Activated T-cell treated with anti-CD3 and anti-CD28 coated beads, Interleukin-2, amount 50 U/mL, for 48 hours (primary cell): ENCODE results near the gene PTMA.

Source experiments
- DNase-seq, 2 experiments: peaks; one replicate each; pipeline ENCODE4 v3.0.0-alpha.2; 2020

Gene PTMA

DNA sequence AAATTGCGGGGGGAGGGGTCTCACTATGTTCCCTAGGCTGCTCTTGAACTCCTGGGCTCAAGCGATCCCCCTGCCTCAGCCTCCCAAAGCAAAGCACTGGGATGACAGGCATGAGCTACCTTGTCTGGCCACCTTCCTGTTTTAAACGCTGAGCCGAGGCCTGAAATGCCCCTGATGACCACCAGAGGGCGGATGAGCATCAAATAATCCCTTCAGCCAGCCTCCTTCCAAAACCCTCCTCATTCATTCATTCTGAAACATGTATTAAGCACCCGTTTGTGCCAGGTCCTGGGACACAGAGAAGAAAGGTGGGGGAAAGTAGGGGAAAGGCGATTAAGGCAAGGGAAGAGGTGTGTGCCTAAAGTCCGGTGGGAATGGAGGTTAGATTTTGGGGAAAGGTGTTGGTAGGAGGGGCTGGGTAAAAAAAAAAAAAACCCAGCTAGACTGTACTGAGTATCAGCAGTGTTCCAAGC is 30.7 kb upstream of the PTMA start:
- DNase-seq, result peak; percentile 92 to 94

DNA sequence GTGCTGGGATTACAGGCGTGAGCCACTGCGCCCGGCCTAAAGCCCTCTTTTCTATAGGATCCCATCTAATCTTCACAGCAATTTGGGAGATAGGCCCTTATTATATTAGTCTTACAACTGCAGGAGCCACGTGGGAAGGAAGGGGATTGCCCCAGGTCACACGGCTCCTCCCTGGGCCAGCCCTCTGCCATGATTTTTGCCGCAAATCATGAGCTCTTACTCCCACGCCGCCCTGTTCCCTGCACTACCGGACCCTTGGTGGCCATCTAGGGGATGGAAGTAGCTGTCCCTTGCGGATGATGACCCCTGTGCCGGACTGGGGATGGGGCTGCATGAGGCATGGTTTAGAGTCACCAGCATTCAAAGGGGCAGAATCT is 28.4 kb upstream of the PTMA start:
- DNase-seq, result no peak

DNA sequence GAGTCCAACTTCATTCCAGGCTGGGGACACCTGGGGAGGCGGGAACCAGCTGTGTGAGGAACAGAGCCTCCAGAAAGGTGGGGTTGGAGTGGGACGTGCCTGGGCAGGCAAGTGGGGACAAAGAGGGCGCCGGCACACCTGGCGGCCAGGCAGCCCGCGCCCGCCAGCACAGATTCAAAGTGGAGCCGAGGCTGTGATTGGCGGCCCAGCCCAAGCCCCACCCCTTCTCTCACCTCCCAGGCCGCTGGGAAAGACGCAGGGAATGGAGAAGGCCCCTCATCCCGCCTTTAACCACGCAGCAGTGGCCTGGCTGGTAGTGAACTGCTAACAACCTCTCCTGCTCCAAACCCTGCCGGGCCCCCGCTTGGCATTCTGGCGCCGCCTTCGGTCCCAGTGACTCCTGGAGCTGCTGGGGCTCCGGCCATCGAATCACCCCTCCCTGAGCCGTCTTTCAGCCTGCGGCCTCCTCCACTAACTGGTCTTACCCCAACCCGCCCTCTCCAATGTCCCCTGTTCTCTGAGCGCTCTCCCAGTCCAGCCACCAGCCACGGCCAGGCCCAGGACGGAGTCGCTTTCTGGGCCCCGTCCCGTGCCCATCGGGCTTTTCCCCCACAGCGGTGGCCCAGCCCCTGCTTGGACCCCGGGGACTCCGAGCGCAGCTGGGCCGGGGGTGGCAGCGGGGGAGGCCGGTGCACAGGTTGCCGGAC is 27.9 kb upstream of the PTMA start:
- DNase-seq, result no peak

DNA sequence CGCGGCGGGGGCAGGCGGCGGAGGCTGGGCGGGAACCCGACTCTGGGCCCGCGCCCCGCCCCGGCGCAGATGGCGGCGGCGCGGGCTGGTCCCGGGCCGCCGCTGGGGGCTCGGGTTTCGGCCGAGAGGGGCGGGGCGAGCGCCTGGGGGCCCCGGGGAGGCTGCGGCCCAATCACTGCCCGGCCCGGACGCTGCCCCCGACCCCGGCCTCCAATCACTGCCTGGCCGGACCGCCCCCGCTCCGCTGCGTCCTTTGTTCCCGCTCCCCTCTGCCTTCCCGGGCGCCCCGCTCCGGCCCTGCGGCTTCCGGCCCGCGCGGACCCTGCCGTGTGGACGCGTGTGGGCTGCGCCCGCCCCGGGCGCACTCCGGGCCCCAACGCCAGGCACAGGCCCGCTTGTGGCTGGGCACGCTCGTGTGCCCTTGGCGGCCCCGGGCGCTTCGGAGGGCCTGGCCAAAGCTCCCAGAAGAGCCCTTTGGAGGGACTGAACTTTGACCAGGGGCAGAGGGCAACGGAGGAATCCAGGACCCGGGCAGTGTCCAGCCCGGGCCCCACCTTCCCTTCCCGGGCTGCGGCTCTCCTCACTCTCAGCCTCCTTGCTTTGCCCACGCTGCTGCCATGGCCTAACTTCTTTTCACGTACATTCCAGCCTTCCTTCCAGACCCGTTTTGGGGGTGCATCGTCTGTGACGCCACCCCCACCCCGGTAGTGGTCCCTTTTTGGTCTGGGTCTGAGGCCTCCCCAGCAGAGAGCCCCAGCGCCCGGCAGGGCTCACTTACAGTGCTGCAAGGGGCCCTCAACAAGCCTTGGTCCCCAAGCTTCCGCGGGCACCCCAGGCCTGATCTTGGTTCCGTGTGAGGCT is 27.1 kb upstream of the PTMA start:
- DNase-seq, result peak in 1 of 2 experiments; percentile 41

DNA sequence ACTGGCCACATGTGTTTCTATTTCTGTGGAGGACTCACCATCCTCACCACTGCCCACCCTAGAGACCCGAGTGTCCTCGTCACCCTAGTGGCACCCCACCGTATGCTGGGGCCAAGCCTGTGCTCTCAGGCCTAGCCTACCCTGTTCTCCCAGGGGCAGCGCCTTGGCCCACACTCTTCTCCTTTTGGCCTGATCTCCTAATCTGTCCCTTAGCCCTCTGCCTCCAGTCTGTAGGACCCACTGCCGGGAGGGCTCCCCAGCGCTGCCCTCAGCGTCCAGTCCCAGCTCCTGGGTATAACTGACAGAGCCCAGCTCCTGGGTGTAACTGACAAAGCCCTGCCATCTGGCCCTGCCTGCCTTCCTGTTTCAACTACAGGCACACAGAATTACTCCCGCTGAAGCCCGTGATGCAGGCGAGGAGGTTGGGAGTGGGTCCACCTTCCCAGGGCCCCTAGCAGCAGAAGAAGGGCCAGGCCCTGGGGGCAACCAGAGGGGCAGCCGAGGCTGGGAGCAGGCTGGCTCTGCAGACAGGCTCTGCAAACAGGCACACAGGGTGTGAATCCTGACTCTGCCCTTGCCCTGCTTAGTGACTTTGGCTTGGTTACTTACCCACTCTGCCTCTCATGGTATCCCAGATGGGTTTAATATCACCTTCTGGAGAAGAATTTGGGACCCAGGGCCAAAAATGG is 25.6 kb upstream of the PTMA start:
- DNase-seq, result no peak

DNA sequence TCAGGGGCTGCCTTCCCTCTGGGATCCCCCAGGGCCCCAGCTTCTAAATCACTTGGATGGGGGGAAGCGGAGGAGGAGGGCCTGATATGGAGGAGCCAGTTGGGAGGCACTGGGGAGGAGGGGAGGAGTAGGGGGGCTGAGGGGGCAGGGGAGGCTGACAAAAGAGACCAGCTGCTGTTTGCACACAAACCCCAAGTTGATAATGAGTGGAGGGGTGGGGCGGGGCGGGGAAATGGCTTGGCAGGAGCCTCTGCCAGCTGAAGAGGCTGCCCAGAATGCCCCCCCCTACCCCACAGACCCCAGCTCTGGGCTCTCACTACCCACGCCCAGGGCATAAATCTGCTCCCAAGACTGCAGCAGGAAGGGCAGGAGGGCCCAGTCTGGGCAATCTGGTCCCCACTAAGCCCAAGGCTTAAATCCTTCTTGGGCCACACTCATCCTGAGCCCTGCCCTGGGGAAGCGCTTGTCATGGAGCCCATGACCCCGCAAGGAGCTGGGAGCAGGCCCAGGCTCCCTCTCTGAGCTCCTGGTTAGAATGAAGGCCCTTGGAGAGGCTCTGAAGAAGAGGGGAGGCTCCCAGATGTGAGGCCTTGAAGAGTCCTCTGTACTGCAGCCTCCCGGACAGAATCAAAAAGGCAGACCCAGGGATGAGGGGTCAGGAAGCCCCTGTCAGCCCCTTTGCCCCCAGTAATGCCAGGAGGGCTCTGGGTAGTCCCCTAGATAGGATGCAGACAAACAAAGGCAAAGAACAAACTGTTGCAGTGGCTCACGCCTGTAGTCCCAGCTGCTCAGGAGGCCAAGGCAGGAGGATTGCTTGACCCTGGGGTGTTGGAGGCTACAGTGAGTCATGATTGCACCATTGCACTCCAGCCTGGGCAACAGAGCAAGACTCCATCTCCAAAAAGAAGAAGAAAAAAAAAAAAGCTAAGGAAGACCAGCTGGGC is 24.8 kb upstream of the PTMA start:
- DNase-seq, result no peak

DNA sequence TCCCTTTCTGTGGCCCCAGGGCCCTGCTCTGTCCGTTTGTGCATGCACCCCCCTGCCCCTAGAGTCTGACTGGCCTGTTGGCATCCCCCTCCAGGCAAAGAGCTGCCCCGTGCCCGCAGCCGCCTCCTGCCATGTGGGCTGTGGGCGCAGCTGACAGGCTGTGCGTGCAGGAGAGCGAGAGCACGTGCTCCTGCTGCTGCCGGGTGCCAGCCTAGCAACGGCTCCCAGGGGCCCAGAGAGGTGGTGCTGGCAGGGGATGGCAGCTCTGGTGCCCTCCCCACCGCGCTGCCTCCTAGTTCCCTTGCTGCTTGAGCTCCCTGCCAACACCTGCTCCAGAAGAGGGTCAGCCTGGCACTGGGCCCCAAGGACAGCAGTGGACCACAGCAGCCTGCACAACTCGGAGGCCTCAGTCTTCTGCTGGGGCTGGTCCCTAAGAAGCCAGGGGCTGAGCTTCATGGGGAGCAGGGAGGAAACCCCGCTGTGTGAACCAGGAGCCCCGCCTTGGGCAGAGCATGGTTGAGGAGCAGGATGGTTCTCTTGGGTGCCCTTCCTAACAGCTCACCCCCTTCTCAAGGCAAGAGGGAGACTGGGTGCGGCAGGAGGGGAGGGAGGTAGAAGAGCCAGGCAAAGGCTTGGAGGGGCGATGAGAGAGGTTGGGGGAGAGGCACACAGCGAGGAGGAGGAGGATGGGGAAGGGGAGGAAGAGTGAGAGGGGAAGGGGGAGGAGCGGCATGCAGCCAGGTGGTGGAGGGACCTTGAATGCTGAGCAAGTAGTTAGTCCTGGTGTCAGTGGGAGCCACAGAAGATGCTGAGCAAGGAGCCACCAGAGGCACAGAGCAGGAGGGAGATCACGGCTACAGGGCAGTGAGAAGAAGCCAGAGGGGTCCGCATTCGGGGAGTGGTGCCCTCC is 23.8 kb upstream of the PTMA start:
- no peak for DNase-seq

DNA sequence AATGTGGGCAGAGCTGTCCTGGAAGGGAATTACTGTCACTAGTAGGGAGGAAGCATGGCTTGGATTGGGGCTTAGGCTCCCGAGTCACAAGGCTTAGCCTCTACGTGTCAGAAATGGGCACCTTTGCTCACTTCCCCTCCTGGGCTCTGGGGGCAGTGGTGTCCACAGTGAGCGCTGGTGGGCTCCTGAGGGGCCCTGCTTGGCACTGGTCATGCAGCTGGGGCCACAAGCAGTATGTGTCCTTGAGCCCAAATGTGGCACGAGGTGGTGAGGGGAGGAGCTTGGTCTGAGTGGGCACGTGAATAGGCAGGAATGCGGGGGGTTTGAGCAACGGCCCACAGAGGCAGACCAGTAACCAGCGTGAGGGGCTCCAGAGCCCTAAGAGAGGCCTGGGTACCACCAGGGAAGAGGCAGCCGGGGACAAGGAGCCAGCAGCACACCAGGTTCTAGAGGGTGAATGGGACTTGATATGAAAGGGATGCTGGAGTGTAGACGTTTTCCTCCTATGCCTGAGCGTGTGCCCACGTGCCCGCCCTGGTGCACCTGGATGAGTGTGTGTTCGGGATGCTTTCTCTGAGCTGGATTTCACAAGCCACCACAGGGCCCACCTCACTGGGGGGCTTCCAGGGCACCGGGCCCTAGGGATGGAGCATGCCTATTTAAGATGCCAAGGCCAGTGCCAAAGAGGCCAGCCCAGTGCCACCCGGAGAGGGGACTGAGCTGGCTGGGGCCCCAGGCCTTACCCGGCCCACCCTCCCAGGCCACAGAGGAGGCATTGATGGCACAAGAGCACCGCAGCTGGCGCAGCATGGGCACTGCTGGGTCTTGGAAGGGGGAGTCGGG is 22.8 kb upstream of the PTMA start:
- DNase-seq, result no peak

DNA sequence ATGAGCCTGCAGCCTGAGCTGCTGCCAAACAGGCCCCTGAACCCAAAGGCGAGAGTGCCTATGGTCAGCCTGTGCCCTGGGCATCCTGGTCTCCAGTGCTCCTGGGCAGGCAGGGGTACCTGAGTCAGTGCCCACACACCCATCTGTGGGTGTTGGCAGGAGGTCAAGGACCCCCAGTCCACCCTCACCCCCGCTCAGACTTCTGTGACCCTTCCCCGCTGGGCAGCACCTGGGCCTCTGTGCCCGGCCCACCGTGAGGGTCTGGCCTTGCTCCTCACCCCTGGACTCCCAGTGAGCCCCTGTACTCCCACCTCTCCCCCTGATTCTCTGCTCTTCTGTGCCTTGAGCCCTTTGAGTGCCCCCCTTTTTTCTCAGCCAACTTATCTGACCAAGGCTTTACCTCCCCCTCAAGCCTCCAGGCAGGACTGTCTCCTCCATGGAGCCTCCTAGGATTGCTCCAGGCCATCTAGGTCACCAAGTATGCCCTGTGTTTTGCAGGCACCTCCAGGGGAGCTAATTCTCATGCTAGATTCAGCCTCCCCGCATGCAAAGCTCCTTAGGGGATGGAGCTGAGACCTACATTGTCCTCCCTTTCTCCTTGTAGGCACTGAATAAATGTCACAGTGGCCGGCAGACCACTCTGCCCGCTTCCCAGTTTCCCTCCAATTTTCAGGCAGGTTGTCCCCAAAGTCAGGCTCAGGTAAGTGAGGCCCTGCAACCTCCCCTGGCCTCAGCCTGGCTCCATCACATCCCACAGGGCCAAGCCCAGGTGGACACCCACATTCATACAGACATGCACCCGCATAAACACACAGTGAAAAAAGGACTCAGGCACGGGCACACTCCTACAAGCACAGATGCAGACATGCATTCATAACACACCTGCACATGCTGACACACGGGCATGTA is 21.9 kb upstream of the PTMA start:
- no peak for DNase-seq

DNA sequence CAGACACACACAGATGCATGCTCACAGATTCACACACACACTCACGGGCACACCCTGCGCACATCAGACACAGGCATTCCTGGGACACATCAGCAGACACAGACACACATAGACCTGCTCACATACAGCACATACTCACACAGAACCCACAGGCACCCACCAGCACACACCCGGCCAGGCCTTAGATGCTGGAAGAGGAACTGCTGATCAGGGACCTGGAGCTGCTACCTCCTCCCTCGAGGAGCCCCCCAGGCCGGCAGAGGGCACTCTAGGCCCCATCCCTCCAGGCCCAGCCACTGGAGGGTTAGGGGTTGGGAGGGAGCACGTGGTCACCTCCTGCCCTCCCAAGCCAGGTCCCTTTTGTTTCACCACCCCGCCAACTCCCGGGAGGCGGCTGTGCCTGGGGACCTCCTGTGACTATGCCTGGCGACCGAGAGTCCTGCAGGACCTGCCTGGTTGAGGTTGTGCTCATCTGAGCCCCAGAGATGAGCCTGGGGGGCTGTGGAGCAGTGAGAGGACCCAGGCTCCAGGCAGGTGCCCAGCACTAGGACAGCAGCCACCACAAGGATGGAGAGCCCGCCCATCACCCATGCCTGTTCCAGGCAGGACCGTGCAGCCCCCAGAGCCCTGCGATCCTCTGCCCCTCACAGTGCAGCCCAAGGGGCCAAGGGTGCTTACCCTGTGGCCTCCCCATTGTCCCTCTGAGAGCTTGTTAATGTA is 21.0 kb upstream of the PTMA start:
- DNase-seq, result peak; percentile 80 to 82

DNA sequence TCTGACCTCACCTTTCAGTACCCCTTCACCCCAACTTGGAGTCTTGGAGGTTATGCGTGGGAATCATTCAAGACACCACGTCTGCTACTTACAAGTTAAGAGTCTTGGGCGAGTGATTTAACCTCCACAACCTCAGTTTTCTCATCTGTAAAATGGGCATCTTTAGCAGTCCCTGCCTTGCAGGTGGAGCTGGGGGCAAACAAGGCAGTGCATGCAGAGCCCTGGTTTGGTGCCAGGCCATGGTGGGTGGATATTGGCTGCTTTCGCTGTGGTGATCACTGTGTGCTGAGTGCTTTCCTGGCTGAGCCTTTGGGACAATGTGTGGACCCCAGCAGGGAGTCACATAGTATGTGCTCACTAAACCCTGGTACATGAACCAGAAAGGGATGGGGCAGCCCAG is 20.4 kb upstream of the PTMA start:
- DNase-seq, result no peak

DNA sequence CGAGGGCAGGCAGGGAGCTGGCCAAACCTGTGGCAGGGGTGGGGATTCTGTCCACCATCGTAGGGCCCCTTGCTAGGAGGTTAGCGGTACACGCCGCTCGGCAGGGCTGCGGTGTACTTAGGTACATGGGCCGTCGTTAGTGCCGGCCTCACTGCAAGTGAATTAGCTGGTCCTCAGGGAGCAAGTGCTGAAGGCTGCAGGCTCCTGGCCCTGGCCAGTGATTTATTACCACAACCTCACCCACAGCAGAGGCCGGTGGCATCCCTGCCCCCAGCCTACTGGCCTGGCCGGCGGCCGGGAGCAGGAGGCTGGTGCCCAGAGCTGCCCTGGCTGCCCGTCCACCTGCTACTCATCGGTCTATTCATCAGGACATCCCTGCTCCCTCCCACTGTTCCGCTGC is 19.6 kb upstream of the PTMA start:
- no peak for DNase-seq

DNA sequence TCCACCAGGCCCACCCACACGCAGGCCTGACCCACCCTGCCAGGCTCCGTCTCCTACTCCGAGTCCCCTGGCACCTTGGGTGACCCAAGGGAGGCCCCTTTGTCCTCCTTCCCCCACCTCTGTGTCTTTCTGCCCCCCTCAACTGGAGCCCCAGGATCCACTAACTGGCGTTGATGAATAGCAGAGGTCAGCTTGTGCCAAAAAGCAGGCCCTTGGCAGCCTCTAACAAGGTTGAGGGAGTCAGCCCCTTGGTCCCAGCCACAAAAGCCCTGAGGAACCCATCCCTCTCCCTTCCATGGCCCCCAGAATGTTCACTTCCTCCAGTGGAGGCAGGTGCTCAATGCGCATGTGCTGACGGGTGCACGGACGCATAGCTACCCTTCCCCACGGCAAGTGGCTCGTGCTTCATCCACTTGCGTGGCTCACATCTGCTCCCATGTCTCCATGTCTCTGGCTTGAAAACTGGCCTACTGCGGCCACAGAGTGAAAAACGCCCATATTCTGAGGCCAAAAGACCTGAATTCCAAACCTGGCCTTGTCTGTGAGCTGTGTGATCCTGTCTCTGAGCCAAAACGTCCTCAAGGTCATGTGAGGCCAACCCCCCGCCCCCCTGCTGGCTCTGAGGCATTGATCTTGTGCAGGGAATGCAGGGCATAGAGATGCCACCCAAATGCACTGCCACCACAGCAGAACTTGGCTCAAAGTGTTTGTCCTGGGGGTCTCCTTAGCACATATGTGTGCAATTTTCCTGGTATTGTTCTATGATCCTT is 19.0 kb upstream of the PTMA start:
- DNase-seq, result no peak

DNA sequence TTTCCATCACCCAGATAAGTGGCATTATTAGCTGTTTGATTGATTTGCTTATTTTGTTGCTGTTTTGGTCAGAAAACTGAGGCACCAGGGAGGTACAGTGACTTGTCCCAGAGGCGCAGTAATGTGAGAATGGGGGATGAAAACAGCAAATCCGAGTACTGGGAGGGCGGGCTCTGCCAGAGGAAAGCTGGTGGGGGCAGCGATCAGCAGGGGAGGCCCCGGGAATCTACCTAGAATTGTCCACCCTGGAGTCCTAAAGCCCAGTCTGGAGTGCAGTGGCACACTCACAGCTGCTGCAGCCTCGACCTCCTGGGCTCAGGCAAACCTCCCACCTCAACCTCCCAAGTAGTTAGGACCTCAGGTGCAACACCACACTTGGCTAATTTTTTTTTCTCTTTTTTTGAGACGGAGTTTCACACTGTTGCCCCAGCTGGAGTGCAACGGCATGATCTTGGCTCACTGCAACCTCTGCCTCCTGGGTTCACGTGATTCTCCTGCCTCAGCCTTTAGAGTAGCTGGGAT is 17.0 kb upstream of the PTMA start:
- no peak for DNase-seq

DNA sequence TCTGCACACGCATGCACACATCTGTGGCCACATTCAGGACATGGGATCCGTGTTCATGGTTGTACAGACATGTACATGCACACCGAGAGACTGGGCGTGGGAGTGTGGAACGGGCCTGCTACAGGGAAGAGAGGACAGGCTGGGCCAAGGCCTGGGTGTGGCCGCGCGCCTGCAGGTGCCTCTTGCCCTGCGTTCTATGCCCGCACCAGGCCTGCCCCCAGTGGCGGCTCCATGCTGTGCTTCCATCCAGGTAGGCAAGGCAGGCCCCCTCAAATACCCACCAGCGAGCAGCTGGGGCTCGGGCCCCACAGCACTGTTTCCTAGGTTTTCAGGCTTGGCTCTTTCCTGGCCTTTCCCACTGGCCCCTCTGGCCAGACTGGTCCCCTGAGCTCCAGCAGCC is 15.5 kb upstream of the PTMA start:
- no peak for DNase-seq

DNA sequence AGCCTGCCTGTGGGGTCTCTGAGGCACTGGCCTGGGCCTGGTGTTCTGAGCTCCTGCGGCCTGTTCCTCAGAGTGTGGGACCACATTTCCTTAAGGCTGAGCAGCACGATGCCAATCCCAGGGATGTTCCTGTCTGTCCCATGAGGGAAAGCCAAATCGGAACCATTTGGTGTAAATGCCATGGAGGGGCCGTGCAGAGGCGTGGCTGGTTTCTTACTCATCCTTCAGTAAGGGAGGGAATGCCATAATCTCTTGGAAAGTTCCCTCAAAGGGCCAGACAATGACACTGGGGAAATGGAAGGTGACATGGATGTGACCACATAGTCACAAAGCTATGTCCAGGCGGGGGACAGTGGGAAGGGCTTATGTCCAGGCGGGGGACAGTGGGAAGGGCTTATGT is 14.4 kb upstream of the PTMA start:
- no peak for DNase-seq

DNA sequence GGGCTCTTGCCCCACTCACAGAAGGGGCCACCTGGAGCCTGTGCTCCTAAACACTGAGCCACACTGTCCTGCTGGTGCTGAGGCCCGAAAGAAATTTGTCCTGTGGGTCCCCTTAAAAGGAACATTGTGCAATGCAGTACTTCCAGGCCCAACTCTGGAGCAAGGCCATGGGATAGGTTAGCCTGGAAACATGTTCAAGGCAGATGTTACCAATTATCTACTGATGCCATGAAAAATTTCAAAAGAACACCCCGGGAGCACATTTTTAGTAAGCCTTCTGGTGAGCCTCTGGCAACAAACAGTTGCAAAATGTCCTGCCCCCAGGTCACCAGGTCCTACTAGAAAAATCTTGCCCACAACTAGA is 12.3 kb upstream of the PTMA start:
- no peak for DNase-seq

DNA sequence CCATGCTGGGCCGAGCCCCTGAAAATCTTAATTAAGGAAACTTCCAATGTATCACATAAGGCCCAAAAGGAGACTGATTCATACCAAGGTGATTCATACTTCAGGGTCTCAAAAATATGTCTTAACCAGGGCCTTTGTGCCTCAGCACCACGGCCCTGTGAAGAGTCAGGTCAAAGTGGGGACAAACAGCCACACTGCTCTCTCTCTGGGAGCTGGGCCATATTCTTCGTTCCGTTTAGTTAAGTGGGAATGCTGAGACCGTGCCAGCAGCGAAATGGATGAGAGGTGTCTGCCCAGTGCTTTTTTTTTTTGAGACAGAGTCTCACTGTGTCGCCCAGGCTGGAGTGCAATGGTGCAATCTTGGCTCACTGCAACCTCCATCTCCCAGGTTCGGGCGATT is 9.3 kb upstream of the PTMA start:
- DNase-seq, result no peak
